Heart right ventricle (tissue), 16 donors: Measurements from ENCODE around the gene TMEM88. TPM values are rescaled to one million over a fixed set of nuclear protein-coding genes. Genes with fewer than 3 reads are reported as not detected.

Source experiments
- ATAC-seq, 8 donors: fragments of 200-7000 bp; cut with Tn5 transposase; one replicate each; pipeline ENCODE4 v1.9.1; 2020; ENCODE audit warnings: mild to moderate bottlenecking in 8 of 8, moderate library complexity in 8 of 8, moderate number of reproducible peaks in 1 of 8
- DNase-seq, 2 donors: peaks; one replicate each; pipeline ENCODE4 v3.0.0-alpha.2; 2020
- H3K27ac ChIP-seq, 10 donors: fragments of 200-600 bp; sonication (generic) in 2 of 10; one replicate each; pipeline versions ENCODE4 v1.5.0 to v1.8.0; 2020 to 2022; ENCODE audit warnings: mild to moderate bottlenecking in 3 of 10
- H3K27me3 ChIP-seq, 7 donors: fragments of 200-600 bp; one replicate each; pipeline ENCODE4 v1.8.0; 2021 to 2022; ENCODE audit warnings: mild to moderate bottlenecking in 2 of 7
- H3K36me3 ChIP-seq, 9 donors: fragments of 200-600 bp; sonication (generic) in 1 of 9; one replicate each; pipeline versions ENCODE4 v1.5.0 to v1.8.0; 2020 to 2022; ENCODE audit warnings: mild to moderate bottlenecking in 2 of 9
- H3K4me1 ChIP-seq, 9 donors: fragments of 200-600 bp; sonication (generic) in 1 of 9; one replicate each; pipeline versions ENCODE4 v1.5.0 to v1.8.0; 2020 to 2022; ENCODE audit warnings: mild to moderate bottlenecking in 4 of 9
- H3K4me3 ChIP-seq, 10 donors: fragments of 200-600 bp; sonication (generic) in 2 of 10; one replicate each; pipeline versions ENCODE4 v1.5.0 to v1.8.0; 2020 to 2022; ENCODE audit warnings: mild to moderate bottlenecking in 7 of 10, moderate library complexity in 2 of 10
- H3K9me3 ChIP-seq, 11 donors: fragments of 200-600 bp in 10 of 11; sonication (generic) in 2 of 11; one replicate each; pipeline versions ENCODE4 v1.5.0 to v1.8.0; 2013 to 2022; ENCODE audit warnings: mild to moderate bottlenecking in 2 of 11, control low read depth in 1 of 11, moderate library complexity in 1 of 11
- CTCF ChIP-seq, 9 donors: fragments of 200-600 bp; sonication (generic) in 2 of 9; IDR thresholded peaks; one replicate each; pipeline versions ENCODE4 v1.5.0 to v1.8.0; 2021 to 2022; ENCODE audit warnings: antibody characterized with exemption in 9 of 9, mild to moderate bottlenecking in 5 of 9, moderate library complexity in 1 of 9
- WGBS, 2 donors: extraction: QIAGEN DNeasy Blood & Tissue Kit; methylation state at CpG; one replicate each; pipeline ENCODE4 v1.1.7; 2013; ENCODE audit warnings: inconsistent platforms in 1 of 2; 5-methylcytosine and 5-hydroxymethylcytosine counted together
- intact Hi-C, 10 donors: fragments of 100-400 bp; cut with DNase I; formaldehyde crosslinking; loops; one replicate each; pipeline versions ENCODE4 v1.11.1 to v1.14.2; 2022
- polyA plus RNA-seq, 2 donors: library from polyadenylated mRNA; stranded (reverse); fragments of 200-250 nt; gene quantifications; one replicate each; pipeline ENCODE4 v1.2.3, GENCODE V29; 2013
- total RNA-seq, 10 donors: library from RNA; stranded (reverse); fragmentation: NEBNext Ultra II Directional in 3 of 10; extraction: Animal tissue kit (Norgen Biotek cat#: 25700) in 3 of 10; gene quantifications; one replicate each; pipeline versions ENCODE4 v1.2.1 to v1.2.4, GENCODE V29; 2021 to 2023
- donor health status: Arrhythmogenic right ventricular cardiomyopathy.
- donor health status: ischemic (EF 13 %, LVEDD 7.1; RV severe dilation, severe dysfunction).
- donor health status: healthy with polysubstance abuse.
- donor health status: DM: no; HTN: yes; CAD: no.
- donor health status: DM: no; HTN: no; CAD: no.
- donor health status: ischemic (EF 25% LVEDD 6.9; RV normal size, moderate dysfunction).
- donor health status: ischemic (EF 25% LVEDD 5.7; RV mildly dilated, moderate dysfunction).
- donor health status: healthy.
- donor health status: DM: yes; HTN: yes; CAD: no.
- donor health status: Ischemic cardiomyopathy.
- donor health status: ischemic (EF 35%, LVEDD 5.7; RV mildly dilated, moderate dysfunction).
- donor health status: nonischemic (EF 11% LVEDD 7.7; RV severe dilation, severe dysfunction).
- donor health status: DM: yes; HTN: yes; CAD: no.
- donor health status: PGD.
- donor health status: ischemic (EF 29% LVEDD 5.4; RV normal size, mild dysfunction).
- donor health status: nonischemic (EF 23%, LVEDD 6.1; RV moderate dilation, normal function).

TMEM88 gene
- total and polyA plus RNA-seq, 12 donors, result 12.3 to 298 (median 24.8) TPM

- intact Hi-C loops, result loop anchor here in 1 of 10 donors (10.0 kb wide), 1 partner anchor 141 kb away; no protein-coding TSS in a partner anchor
- Histone ChIP-seq H3K4me3 (no peak overlapping the region), H3K27me3 (no peaks in the 10 kb centered on the region), H3K4me1 (no peaks in the 10 kb centered on the region), H3K9me3 (no peaks in the 10 kb centered on the region), H3K27ac (no peak overlapping the region), H3K36me3 (peaks cover 0 to 100% (median 31%) of the 10 kb centered on the region in 9 donors)
- no peak for TF ChIP-seq CTCF (IDR thresholded peaks at IDR 0.05)
- no peak for DNase-seq
- 80% methylated on average over 22 of the region's 22 CpGs for WGBS, 2 donors
- no peak for ATAC-seq
Observed at GRCh38 chr17:7903154-7904103, 48.6 kb downstream of the TMEM88 start.

Other genes with a start within 250 kb of the TMEM88 start
- 100 to 1,000 TPM in 3 of 10 donors, 10 to 100 TPM in 7; 81.7 to 104 (median 90.5) TPM for gene FXR2, start 240.2 kb upstream of the TMEM88 start, total RNA-seq
- gene FXR2, start 240.2 kb upstream of the TMEM88 start, polyA plus RNA-seq, result 100 to 1,000 TPM in 1 of 2 donors, 10 to 100 TPM in 1; 52.2 to 111 TPM
- 10 to 100 TPM; 45.7 to 83.3 (median 66.0) TPM for gene SAT2, start 227.2 kb upstream of the TMEM88 start, total RNA-seq
- gene SAT2, start 227.2 kb upstream of the TMEM88 start, polyA plus RNA-seq, result 100 to 1,000 TPM; 138 to 164 TPM
- gene SHBG, start 224.9 kb upstream of the TMEM88 start, total RNA-seq, result under 1 TPM in 7 of 10 donors, not detected in 3; 0.25 to 0.77 (median 0.38) TPM
- gene SHBG, start 224.9 kb upstream of the TMEM88 start, polyA plus RNA-seq, result 1 to 10 TPM in 1 of 2 donors, under 1 TPM in 1; 0.19 to 1.3 TPM
- gene ATP1B2, start 204.1 kb upstream of the TMEM88 start, total RNA-seq, result 1 to 10 TPM; 1.4 to 6.5 (median 3.9) TPM
- 1 to 10 TPM in 1 of 2 donors, under 1 TPM in 1; 0.91 to 6.2 TPM for gene ATP1B2, start 204.1 kb upstream of the TMEM88 start, polyA plus RNA-seq
- gene TP53, start 167.6 kb upstream of the TMEM88 start, total RNA-seq, result 10 to 100 TPM in 9 of 10 donors, 1 to 10 TPM in 1; 8.2 to 29.1 (median 13.9) TPM
- 1 to 10 TPM; 7.9 to 8.6 TPM for gene TP53, start 167.6 kb upstream of the TMEM88 start, polyA plus RNA-seq
- gene WRAP53, start 166.6 kb upstream of the TMEM88 start, total RNA-seq, result 1 to 10 TPM; 3.8 to 5.8 (median 4.7) TPM
- 10 to 100 TPM; 10.4 to 12.1 TPM for gene WRAP53, start 166.6 kb upstream of the TMEM88 start, polyA plus RNA-seq
- gene EFNB3, start 149.9 kb upstream of the TMEM88 start, total RNA-seq, result 1 to 10 TPM in 2 of 10 donors, under 1 TPM in 8; 0.17 to 1.3 (median 0.53) TPM
- gene EFNB3, start 149.9 kb upstream of the TMEM88 start, polyA plus RNA-seq, result under 1 TPM; 0.22 to 0.64 TPM
- under 1 TPM in 7 of 10 donors, not detected in 3; 0.02 to 0.30 (median 0.05) TPM for gene DNAH2, start 137.3 kb upstream of the TMEM88 start, total RNA-seq
- gene DNAH2, start 137.3 kb upstream of the TMEM88 start, polyA plus RNA-seq, result under 1 TPM; under 0.01 to 0.01 TPM
- gene KDM6B, start 20.8 kb upstream of the TMEM88 start, total RNA-seq, result 10 to 100 TPM; 18.0 to 35.4 (median 26.9) TPM
- gene KDM6B, start 20.8 kb upstream of the TMEM88 start, polyA plus RNA-seq, result 10 to 100 TPM in 1 of 2 donors, 1 to 10 TPM in 1; 5.2 to 17.6 TPM
- gene NAA38, start 2.5 kb downstream of the TMEM88 start, total RNA-seq, result 100 to 1,000 TPM in 1 of 10 donors, 10 to 100 TPM in 9; 59.2 to 115 (median 73.0) TPM
- gene NAA38, start 2.5 kb downstream of the TMEM88 start, polyA plus RNA-seq, result 100 to 1,000 TPM; 108 to 167 TPM
- 10 to 100 TPM; 12.7 to 20.1 (median 16.0) TPM for gene CYB5D1, start 2.9 kb downstream of the TMEM88 start, total RNA-seq
- 10 to 100 TPM; 10.0 to 11.6 TPM for gene CYB5D1, start 2.9 kb downstream of the TMEM88 start, polyA plus RNA-seq
- gene CHD3, start 33.7 kb downstream of the TMEM88 start, total RNA-seq, result 10 to 100 TPM in 5 of 10 donors, 1 to 10 TPM in 5; 8.2 to 22.0 (median 10.4) TPM
- gene CHD3, start 33.7 kb downstream of the TMEM88 start, polyA plus RNA-seq, result 10 to 100 TPM; 13.7 to 29.0 TPM
- 1 to 10 TPM in 2 of 10 donors, under 1 TPM in 8; 0.15 to 1.6 (median 0.90) TPM for gene RNF227, start 61.2 kb downstream of the TMEM88 start, total RNA-seq
- gene RNF227, start 61.2 kb downstream of the TMEM88 start, polyA plus RNA-seq, result 1 to 10 TPM; 1.5 to 1.9 TPM
- gene KCNAB3, start 74.8 kb downstream of the TMEM88 start, total RNA-seq, result under 1 TPM; 0.11 to 0.72 (median 0.31) TPM
- gene KCNAB3, start 74.8 kb downstream of the TMEM88 start, polyA plus RNA-seq, result 1 to 10 TPM in 1 of 2 donors, under 1 TPM in 1; 0.49 to 1.5 TPM
- 100 to 1,000 TPM; 104 to 166 (median 121) TPM for gene TRAPPC1, start 76.9 kb downstream of the TMEM88 start, total RNA-seq
- gene TRAPPC1, start 76.9 kb downstream of the TMEM88 start, polyA plus RNA-seq, result 100 to 1,000 TPM; 136 to 138 TPM
- 10 to 100 TPM in 7 of 10 donors, 1 to 10 TPM in 3; 7.8 to 14.4 (median 10.7) TPM for gene CNTROB, start 77.1 kb downstream of the TMEM88 start, total RNA-seq
- gene CNTROB, start 77.1 kb downstream of the TMEM88 start, polyA plus RNA-seq, result 10 to 100 TPM; 11.1 to 19.8 TPM
- under 1 TPM in 6 of 10 donors, not detected in 4; 0.06 to 0.69 (median 0.36) TPM for gene GUCY2D, start 147.5 kb downstream of the TMEM88 start, total RNA-seq
- not detected for gene GUCY2D, start 147.5 kb downstream of the TMEM88 start, polyA plus RNA-seq
- under 1 TPM in 4 of 10 donors, not detected in 6; 0.10 to 0.76 (median 0.15) TPM for gene ALOX15B, start 184.0 kb downstream of the TMEM88 start, total RNA-seq
- 1 to 10 TPM in 1 of 2 donors, under 1 TPM in 1; 0.37 to 1.3 TPM for gene ALOX15B, start 184.0 kb downstream of the TMEM88 start, polyA plus RNA-seq
- gene ALOX12B, start 232.7 kb downstream of the TMEM88 start, total RNA-seq, result not detected
- gene ALOX12B, start 232.7 kb downstream of the TMEM88 start, polyA plus RNA-seq, result not detected